Endothelial cell of umbilical vein (primary cell): ENCODE results near the gene TIGD4. TPM values are rescaled to one million over a fixed set of nuclear protein-coding genes. Genes with fewer than 3 reads are reported as not detected.

Experiments
- BruUV-seq: library from RNA; stranded (reverse); fragments of 400-500 nt; replicated peaks from 2 replicates; lab custom pipeline; 2021; lab: Mats Ljungman, UMichigan
- CTCF ChIA-PET: fragments of 300-600, 350-600 bp; sonication (Branson Sonifier 250); formaldehyde crosslinking; loops from one replicate; lab custom pipeline; 2021; ENCODE audit warnings: antibody characterized with exemption, inconsistent platforms; lab: Charles Lee
- POLR2A ChIA-PET: fragments of 300-600, 350-600 bp; sonication (Branson Sonifier 250); formaldehyde crosslinking; loops from one replicate; lab custom pipeline; 2021; ENCODE audit warnings: antibody characterized with exemption, inconsistent platforms; lab: Charles Lee
- DNase-seq: peaks from one replicate; pipeline ENCODE4 v3.0.0-alpha.2; 2011; ENCODE audit warnings: low read depth, low spot score
- FAIRE-seq: peaks from 2 replicates; lab custom pipeline; 2011; peaks lifted over from hg19 to GRCh38; lab: Jason Lieb, UNC
- H2AFZ ChIP-seq: 2 replicates; pipeline ENCODE4 v1.6.0; 2012; ENCODE audit warnings: low read depth, low read length, control low read depth, inconsistent platforms
- H3K27ac ChIP-seq: 2 replicates; pipeline ENCODE4 v1.5.1; 2011; ENCODE audit warnings: low read depth, mild to moderate bottlenecking, control low read depth, low read length, moderate library complexity; ENCODE audit not compliant: insufficient read depth
- H3K27me3 ChIP-seq, 2 experiments: 2 replicates each; pipeline versions ENCODE4 v1.6.0 to v1.6.1; 2011; ENCODE audit warnings: low read length in 2 of 2, mixed read lengths in 1 of 2; ENCODE audit not compliant: control insufficient read depth in 2 of 2, insufficient read depth in 2 of 2
- H3K36me3 ChIP-seq, 2 experiments: 2 replicates in 1 of 2; 3 replicates in 1 of 2; pipeline ENCODE4 v1.5.1; 2011; ENCODE audit warnings: low read length in 2 of 2, mild to moderate bottlenecking in 1 of 2, moderate library complexity in 1 of 2; ENCODE audit not compliant: control insufficient read depth in 2 of 2, insufficient read depth in 2 of 2; ENCODE audit errors: extremely low read depth in 1 of 2
- H3K4me1 ChIP-seq: 3 replicates; pipeline ENCODE4 v1.5.1; 2011; ENCODE audit warnings: mild to moderate bottlenecking, low read length; ENCODE audit not compliant: control insufficient read depth, insufficient read depth; ENCODE audit errors: extremely low read depth
- H3K4me2 ChIP-seq: 2 replicates; pipeline ENCODE4 v1.6.1; 2011; ENCODE audit warnings: low read length, control low read depth, mixed read lengths; ENCODE audit not compliant: insufficient read depth
- H3K4me3 ChIP-seq, 3 experiments: fragments of 200-600 bp in 1 of 3; sonication (generic), shearing (Covaris generic) in 1 of 3; replicated peaks in 1 of 3; 2 replicates each; pipeline ENCODE4 v1.5.1; 2011 to 2016; ENCODE audit warnings: control low read depth in 3 of 3, low read length in 3 of 3, mild to moderate bottlenecking in 2 of 3, inconsistent platforms in 1 of 3, low read depth in 1 of 3, moderate library complexity in 1 of 3; ENCODE audit not compliant: insufficient read depth in 1 of 3
- H3K79me2 ChIP-seq: 2 replicates; pipeline ENCODE4 v1.6.0; 2012; ENCODE audit warnings: low read length, inconsistent platforms; ENCODE audit not compliant: control insufficient read depth, insufficient read depth
- H3K9ac ChIP-seq: replicated peaks from 2 replicates; pipeline ENCODE3; 2011; ENCODE audit warnings: low read length, control low read depth; ENCODE audit not compliant: insufficient read depth; ENCODE audit errors: extremely low read depth
- H3K9me1 ChIP-seq: replicated peaks from 3 replicates; pipeline ENCODE4 v1.6.0; 2011; ENCODE audit warnings: mild to moderate bottlenecking, low read length; ENCODE audit not compliant: control insufficient read depth, insufficient read depth; ENCODE audit errors: extremely low read depth
- H3K9me3 ChIP-seq: replicated peaks from 2 replicates; pipeline ENCODE4 v1.5.1; 2012; ENCODE audit warnings: low read length, inconsistent platforms; ENCODE audit not compliant: control insufficient read depth, insufficient read depth
- H4K20me1 ChIP-seq: replicated peaks from 2 replicates; pipeline ENCODE3; 2011; ENCODE audit warnings: mild to moderate bottlenecking, low read length; ENCODE audit not compliant: control insufficient read depth, insufficient read depth; ENCODE audit errors: extremely low read depth
- CTCF ChIP-seq, 2 donors: IDR thresholded peaks; 1 replicate in 1 of 2; 2 replicates in 1 of 2; pipeline ENCODE4 v1.5.1; 2011; ENCODE audit warnings: low read length in 2 of 2, mild to moderate bottlenecking in 2 of 2, moderate library complexity in 2 of 2, control low read depth in 1 of 2, inconsistent platforms in 1 of 2, low read depth in 1 of 2; ENCODE audit not compliant: insufficient read depth in 1 of 2; ENCODE audit errors: extremely low read depth in 1 of 2
- EZH2 ChIP-seq: IDR thresholded peaks from 2 replicates; pipeline ENCODE4 v1.6.1; 2012; ENCODE audit warnings: borderline replicate concordance, low read depth, mild to moderate bottlenecking, moderate library complexity, low read length, inconsistent platforms; ENCODE audit not compliant: severe bottlenecking
- FOS ChIP-seq: IDR thresholded peaks from 2 replicates; pipeline ENCODE4 v1.6.1; 2011; ENCODE audit warnings: mild to moderate bottlenecking, low read length, moderate library complexity, borderline replicate concordance; ENCODE audit not compliant: insufficient read depth
- GATA2 ChIP-seq: IDR thresholded peaks from 2 replicates; pipeline ENCODE4 v1.7.0; 2011; ENCODE audit warnings: low read depth, mild to moderate bottlenecking, moderate library complexity, mixed read lengths, low read length; ENCODE audit not compliant: insufficient read length, insufficient read depth
- JUN ChIP-seq: IDR thresholded peaks from 2 replicates; pipeline ENCODE4 v1.6.1; 2011; ENCODE audit warnings: borderline replicate concordance, low read depth; ENCODE audit not compliant: insufficient read length, insufficient read depth
- MYC ChIP-seq: IDR thresholded peaks from one replicate; pipeline ENCODE4 v1.6.1; 2011; ENCODE audit warnings: mild to moderate bottlenecking, low read depth, low read length
- POLR2A ChIP-seq: IDR thresholded peaks from 2 replicates; pipeline ENCODE4 v1.6.1; 2012; ENCODE audit warnings: low read depth, mild to moderate bottlenecking, control low read depth, low read length
- POLR2AphosphoS5 ChIP-seq: IDR thresholded peaks from 2 replicates; pipeline ENCODE4 v1.6.1; 2012; ENCODE audit warnings: low read depth, mild to moderate bottlenecking, control low read depth, low read length, moderate library complexity; ENCODE audit not compliant: insufficient read depth
- dilution Hi-C: fragments of 300-500 bp; cut with MboI; formaldehyde crosslinking; loops from one replicate; pipeline ENCODE4 v1.15.0; 2019; ENCODE audit warnings: low sequenced_read_pairs; ENCODE audit not compliant: extremely low pct_ligation_motif_present
- intact Hi-C: fragments of 100-400 bp; cut with micrococcal nuclease; formaldehyde crosslinking; loops from one replicate; pipeline ENCODE4 v1.10.0; 2022
- polyA plus RNA-seq, 4 experiments: library from polyadenylated mRNA; depleted of rRNA in 3 of 4; stranded (reverse) in 3 of 4; unstranded in 1 of 4; fragments of >200 nt; gene quantifications; 2 replicates each; pipeline versions ENCODE4 v1.2.1 to v1.2.3, GENCODE V29; 2011 to 2012; ENCODE audit warnings: missing spikeins in 1 of 4
- total RNA-seq: library from RNA; stranded (reverse); gene quantifications from 2 replicates; pipeline ENCODE4 v1.2.3, GENCODE V29; 2021
- TF ChIP-seq, protein P1 (sequence below): IDR thresholded peaks from 2 replicates; pipeline ENCODE4 v1.6.1; 2011; ENCODE audit not compliant: insufficient read depth, insufficient read length

The TIGD4 gene
- total and polyA plus RNA-seq, 2 donors (not counting 3 experiments of a cell fraction or from before 2014, with no cell fraction given), result 0.03 to 0.18 TPM

- no peaks in the 10 kb centered on the region for H4K20me1 ChIP-seq
- H3K79me2 ChIP-seq, result no peaks in the 10 kb centered on the region
- no peak overlapping the region for H3K27ac ChIP-seq
- H3K27me3 ChIP-seq, result no peaks in the 10 kb centered on the region
- DNase-seq (no peak), FAIRE-seq (no peak)
- H3K9ac ChIP-seq, result no peak overlapping the region
- BruUV-seq, result no TSS peak
- H3K4me2 ChIP-seq, result no peak overlapping the region
- H3K36me3 ChIP-seq, result no peaks in the 10 kb centered on the region
- intact Hi-C loops, result no loop called here
- POLR2A ChIA-PET, result no interaction called here
- no peaks in the 10 kb centered on the region for H3K9me3 ChIP-seq
- H3K9me1 ChIP-seq, result no peaks in the 10 kb centered on the region
- no peaks in the 10 kb centered on the region for H3K4me1 ChIP-seq
- no peak overlapping the region for H3K4me3 ChIP-seq
- dilution Hi-C loops, result no loop called here
- no peak overlapping the region for H2AFZ ChIP-seq
- CTCF ChIA-PET, result interaction anchor here (1.2 kb wide), 1 partner anchor 300 kb away, joined by 3 read pairs; no protein-coding TSS in a partner anchor
- TF ChIP-seq EZH2, result no peak
Observed at GRCh38 chr4:152828122-152828521, 48.6 kb upstream of the TIGD4 start.

- no peak overlapping the region for H3K4me3 ChIP-seq
- H3K4me2 ChIP-seq, result no peak overlapping the region
- TF ChIP-seq POLR2AphosphoS5 (no peak), FOS (no peak), POLR2A (no peak), MYC (no peak), EZH2 (no peak), JUN (no peak), CTCF (IDR thresholded peaks at IDR 0.05; ENCODE audit: extremely low read depth in 1 of 2, insufficient read depth in 1 of 2, low read depth in 1 of 2, low read length in 2 of 2) (no peak), GATA2 (no peak)
- TF ChIP-seq, protein P1, sequence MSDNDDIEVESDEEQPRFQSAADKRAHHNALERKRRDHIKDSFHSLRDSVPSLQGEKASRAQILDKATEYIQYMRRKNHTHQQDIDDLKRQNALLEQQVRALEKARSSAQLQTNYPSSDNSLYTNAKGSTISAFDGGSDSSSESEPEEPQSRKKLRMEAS, result no peak
- no peak for DNase-seq
- no peak overlapping the region for H3K9ac ChIP-seq
- H3K4me1 ChIP-seq, result no peaks in the 10 kb centered on the region
- no peak for FAIRE-seq
- no peak overlapping the region for H3K27ac ChIP-seq
- dilution Hi-C loops (no loop called here), intact Hi-C loops (no loop called here)
- BruUV-seq, result no TSS peak
- no peaks in the 10 kb centered on the region for H4K20me1 ChIP-seq
- no peaks in the 10 kb centered on the region for H3K79me2 ChIP-seq
- no peaks in the 10 kb centered on the region for H3K36me3 ChIP-seq
- no peaks in the 10 kb centered on the region for H3K9me3 ChIP-seq
- no peaks in the 10 kb centered on the region for H3K27me3 ChIP-seq
- ChIA-PET POLR2A (no interaction called here), CTCF (no interaction called here)
- no peaks in the 10 kb centered on the region for H3K9me1 ChIP-seq
- H2AFZ ChIP-seq, result no peak overlapping the region
Observed at GRCh38 chr4:152825336-152825735, 45.8 kb upstream of the TIGD4 start.
